ENCODE measurements around the gene UVRAG. TPM values are rescaled to one million over a fixed set of nuclear protein-coding genes. Genes with fewer than 3 reads are reported as not detected.

Gene UVRAG
- polyA plus RNA-seq, 1 donor (not counting 4 experiments of a cell fraction or from before 2014, with no cell fraction given): 11.9 TPM

DNA sequence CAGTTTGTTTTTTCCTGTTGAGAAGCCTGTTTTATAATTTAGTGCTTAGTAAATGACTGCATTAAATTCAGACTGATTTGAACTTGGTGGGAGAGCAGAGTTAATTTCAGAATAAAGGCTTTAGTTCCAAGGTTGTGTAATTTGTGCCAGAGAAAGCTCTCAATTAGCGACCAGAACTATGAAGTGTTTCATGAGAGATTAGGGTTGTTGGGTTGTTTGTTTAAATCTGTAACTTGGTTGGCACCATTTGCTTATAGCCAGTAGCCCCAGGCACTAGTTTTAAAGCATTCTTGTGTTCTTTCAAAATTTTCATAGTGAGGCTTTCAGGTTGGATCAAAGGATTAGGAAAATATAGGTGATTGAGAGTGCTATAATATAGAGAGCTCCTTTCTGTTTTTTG, 25.5 kb downstream of the UVRAG start:
- no peak overlapping the region for H2AFZ ChIP-seq (ENCODE audit: control insufficient read depth, low read length)
- H3K27me3 ChIP-seq (ENCODE audit: control insufficient read depth, extremely low read depth, insufficient read depth, low read length): no peaks in the 10 kb centered on the region
- peaks cover 3% of the 10 kb centered on the region for H3K4me1 ChIP-seq (ENCODE audit: control insufficient read depth, extremely low read depth, insufficient read depth, low read length)
- H4K20me1 ChIP-seq (ENCODE audit: control insufficient read depth, extremely low read depth, insufficient read depth, low read length): peaks cover 3% of the 10 kb centered on the region
- TF ChIP-seq, protein P1, sequence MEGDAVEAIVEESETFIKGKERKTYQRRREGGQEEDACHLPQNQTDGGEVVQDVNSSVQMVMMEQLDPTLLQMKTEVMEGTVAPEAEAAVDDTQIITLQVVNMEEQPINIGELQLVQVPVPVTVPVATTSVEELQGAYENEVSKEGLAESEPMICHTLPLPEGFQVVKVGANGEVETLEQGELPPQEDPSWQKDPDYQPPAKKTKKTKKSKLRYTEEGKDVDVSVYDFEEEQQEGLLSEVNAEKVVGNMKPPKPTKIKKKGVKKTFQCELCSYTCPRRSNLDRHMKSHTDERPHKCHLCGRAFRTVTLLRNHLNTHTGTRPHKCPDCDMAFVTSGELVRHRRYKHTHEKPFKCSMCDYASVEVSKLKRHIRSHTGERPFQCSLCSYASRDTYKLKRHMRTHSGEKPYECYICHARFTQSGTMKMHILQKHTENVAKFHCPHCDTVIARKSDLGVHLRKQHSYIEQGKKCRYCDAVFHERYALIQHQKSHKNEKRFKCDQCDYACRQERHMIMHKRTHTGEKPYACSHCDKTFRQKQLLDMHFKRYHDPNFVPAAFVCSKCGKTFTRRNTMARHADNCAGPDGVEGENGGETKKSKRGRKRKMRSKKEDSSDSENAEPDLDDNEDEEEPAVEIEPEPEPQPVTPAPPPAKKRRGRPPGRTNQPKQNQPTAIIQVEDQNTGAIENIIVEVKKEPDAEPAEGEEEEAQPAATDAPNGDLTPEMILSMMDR (optimal IDR thresholded peaks at IDR 0.05 in 1 of 3, IDR thresholded peaks at IDR 0.05 in 1 of 3, conservative IDR thresholded peaks at IDR 0.05 in 1 of 3; ENCODE audit: extremely low read depth in 1 of 3, insufficient read depth in 2 of 3, low read length in 3 of 3): no peak
- TF ChIP-seq EZH2 (IDR thresholded peaks at IDR 0.05; ENCODE audit: low read length): no peak
- H3K27ac ChIP-seq (ENCODE audit: control insufficient read depth, insufficient read depth, low read length): no peak overlapping the region
- no peak overlapping the region for H3K4me3 ChIP-seq (ENCODE audit: control insufficient read depth in 2 of 3, extremely low read depth in 1 of 3, insufficient read depth in 2 of 3, low read depth in 1 of 3, low read length in 3 of 3)
- peaks cover 5% of the 10 kb centered on the region for H3K79me2 ChIP-seq (ENCODE audit: control insufficient read depth, insufficient read depth, low read length)
- FAIRE-seq (no peak), DNase-seq (ENCODE audit: low read depth, low spot score) (no peak)
- no peak overlapping the region for H3K9ac ChIP-seq (ENCODE audit: control insufficient read depth, extremely low read depth, insufficient read depth, low read length)
- H3K4me2 ChIP-seq (ENCODE audit: control insufficient read depth, extremely low read depth, insufficient read depth, low read depth, low read length): no peak overlapping the region
- H3K36me3 ChIP-seq (ENCODE audit: control insufficient read depth in 2 of 2, extremely low read depth in 1 of 2, insufficient read depth in 2 of 2, low read length in 2 of 2): peaks cover 0 to 3% of the 10 kb centered on the region in 2 experiments
- H3K9me3 ChIP-seq (ENCODE audit: control insufficient read depth, low read depth, low read length): no peaks in the 10 kb centered on the region
- no peaks in the 10 kb centered on the region for H3K9me1 ChIP-seq (ENCODE audit: control insufficient read depth, extremely low read depth, insufficient read depth, low read length)
- dilution Hi-C loops (cut with MboI; ENCODE audit: extremely low pct_ligation_motif_present, low sequenced_read_pairs): no loop called here

DNA sequence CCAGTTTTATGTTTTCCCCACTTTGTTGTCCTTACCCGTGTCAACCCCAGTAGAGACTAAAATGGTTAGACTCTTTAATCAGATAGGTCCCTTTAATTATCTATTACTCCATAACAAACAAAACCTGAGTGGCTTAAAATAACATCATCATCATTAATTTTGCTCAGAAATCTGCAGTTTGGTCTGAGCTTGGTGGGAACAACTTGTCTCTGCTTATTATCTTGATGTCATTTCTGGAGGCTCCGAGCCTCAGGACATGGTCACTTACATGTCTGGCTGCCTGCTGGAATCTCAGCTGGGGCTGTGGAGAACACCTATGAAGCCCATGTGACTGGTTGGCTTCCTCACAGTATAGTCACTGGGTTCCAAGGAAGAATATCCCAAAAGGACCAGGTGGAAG, 26.7 kb downstream of the UVRAG start:
- FAIRE-seq: no peak

More for the DNA sequence above, 26.7 kb downstream of the UVRAG start:
- H3K4me3 ChIP-seq (ENCODE audit: control insufficient read depth in 2 of 3, extremely low read depth in 1 of 3, insufficient read depth in 2 of 3, low read depth in 1 of 3, low read length in 3 of 3): no peak overlapping the region
- H2AFZ ChIP-seq (ENCODE audit: control insufficient read depth, low read length): no peak overlapping the region
- H3K4me1 ChIP-seq (ENCODE audit: control insufficient read depth, extremely low read depth, insufficient read depth, low read length): peaks cover 3% of the 10 kb centered on the region
- H3K9me3 ChIP-seq (ENCODE audit: control insufficient read depth, low read depth, low read length): no peaks in the 10 kb centered on the region
- TF ChIP-seq EZH2 (IDR thresholded peaks at IDR 0.05; ENCODE audit: low read length): no peak
- TF ChIP-seq, protein P1 (optimal IDR thresholded peaks at IDR 0.05 in 1 of 3, IDR thresholded peaks at IDR 0.05 in 1 of 3, conservative IDR thresholded peaks at IDR 0.05 in 1 of 3; ENCODE audit: extremely low read depth in 1 of 3, insufficient read depth in 2 of 3, low read length in 3 of 3): no peak
- no peaks in the 10 kb centered on the region for H3K27me3 ChIP-seq (ENCODE audit: control insufficient read depth, extremely low read depth, insufficient read depth, low read length)
- peaks cover 3% of the 10 kb centered on the region for H4K20me1 ChIP-seq (ENCODE audit: control insufficient read depth, extremely low read depth, insufficient read depth, low read length)
- H3K9me1 ChIP-seq (ENCODE audit: control insufficient read depth, extremely low read depth, insufficient read depth, low read length): no peaks in the 10 kb centered on the region
- H3K9ac ChIP-seq (ENCODE audit: control insufficient read depth, extremely low read depth, insufficient read depth, low read length): no peak overlapping the region
- DNase-seq (ENCODE audit: low read depth, low spot score): no peak
- dilution Hi-C loops (cut with MboI; ENCODE audit: extremely low pct_ligation_motif_present, low sequenced_read_pairs): no loop called here
- H3K27ac ChIP-seq (ENCODE audit: control insufficient read depth, insufficient read depth, low read length): no peak overlapping the region
- H3K79me2 ChIP-seq (ENCODE audit: control insufficient read depth, insufficient read depth, low read length): peaks cover 5% of the 10 kb centered on the region
- H3K36me3 ChIP-seq (ENCODE audit: control insufficient read depth in 2 of 2, extremely low read depth in 1 of 2, insufficient read depth in 2 of 2, low read length in 2 of 2): peaks cover 0 to 3% of the 10 kb centered on the region in 2 experiments
- no peak overlapping the region for H3K4me2 ChIP-seq (ENCODE audit: control insufficient read depth, extremely low read depth, insufficient read depth, low read depth, low read length)
